HG03025 (cell line): ENCODE results near the gene ADPRHL1.
"Not testable (repeated sequence)": the region's sequence is repeated elsewhere in the genome, so short reads cannot be mapped to it uniquely, and the experiment has no call there.

Source experiments
- ATAC-seq: cut with Tn5 transposase; IDR thresholded peaks from one replicate; pipeline ENCODE4 v1.9.1; 2021; ENCODE audit warnings: mild to moderate bottlenecking, moderate library complexity; ENCODE audit not compliant: unreplicated experiment, low FRiP score

The ADPRHL1 gene

GRCh38 chr13:113458253-113459065, 5.2 kb upstream of the ADPRHL1 start:
- no peak for ATAC-seq

- no peak for ATAC-seq
Observed at GRCh38 chr13:113457510-113457909, 4.2 kb upstream of the ADPRHL1 start.

GRCh38 chr13:113456116-113456702, 2.9 kb upstream of the ADPRHL1 start:
- no peak for ATAC-seq

- ATAC-seq: no peak
Observed at GRCh38 chr13:113455384-113455783, 2.1 kb upstream of the ADPRHL1 start.

GRCh38 chr13:113454936-113455335, 1.6 kb upstream of the ADPRHL1 start:
- ATAC-seq: no peak

GRCh38 chr13:113452466-113452865, 822 bp downstream of the ADPRHL1 start:
- ATAC-seq: no peak

- ATAC-seq: no peak
Observed at GRCh38 chr13:113451951-113452421, 1.3 kb downstream of the ADPRHL1 start.

GRCh38 chr13:113450861-113451620, 2.2 kb downstream of the ADPRHL1 start:
- not testable (repeated sequence) for ATAC-seq

- ATAC-seq: not testable (repeated sequence)
Observed at GRCh38 chr13:113450348-113450744, 2.9 kb downstream of the ADPRHL1 start.

- no peak for ATAC-seq
Observed at GRCh38 chr13:113449693-113450347, 3.5 kb downstream of the ADPRHL1 start.

GRCh38 chr13:113448885-113449692, 4.2 kb downstream of the ADPRHL1 start:
- ATAC-seq: peak; percentile 59

- no peak for ATAC-seq
Observed at GRCh38 chr13:113448545-113448884, 4.8 kb downstream of the ADPRHL1 start.

GRCh38 chr13:113447596-113447995, 5.7 kb downstream of the ADPRHL1 start:
- ATAC-seq: no peak

- no peak for ATAC-seq
Observed at GRCh38 chr13:113446488-113446854, 6.8 kb downstream of the ADPRHL1 start.

- no peak for ATAC-seq
Observed at GRCh38 chr13:113445791-113446487, 7.3 kb downstream of the ADPRHL1 start.

GRCh38 chr13:113443991-113444390, 9.3 kb downstream of the ADPRHL1 start:
- ATAC-seq: no peak

- no peak for ATAC-seq
Observed at GRCh38 chr13:113442985-113443362, 10.3 kb downstream of the ADPRHL1 start.

- no peak for ATAC-seq
Observed at GRCh38 chr13:113442354-113442984, 10.8 kb downstream of the ADPRHL1 start.

- no peak for ATAC-seq
Observed at GRCh38 chr13:113441661-113442060, 11.6 kb downstream of the ADPRHL1 start.
